Right atrium auricular region (tissue), 2 donors: ENCODE results near the gene CCNE1. TPM values are rescaled to one million over a fixed set of nuclear protein-coding genes. Genes with fewer than 3 reads are reported as not detected.

Source experiments
- DNase-seq: peaks from one replicate; pipeline ENCODE4 v3.0.0-alpha.2; 2019; ENCODE audit warnings: low spot score
- H3K27ac ChIP-seq, 2 donors: fragments of 200-600 bp; sonication (generic); 1 replicate in 1 of 2; 2 replicates in 1 of 2; pipeline ENCODE4 v1.5.1; 2016 to 2019
- H3K27me3 ChIP-seq, 2 donors: fragments of 200-600 bp; sonication (generic); one replicate each; pipeline versions ENCODE4 v1.5.1 to v1.6.0; 2017 to 2019
- H3K36me3 ChIP-seq: fragments of 200-600 bp; sonication (generic); one replicate; pipeline ENCODE4 v1.5.1; 2016
- H3K4me1 ChIP-seq, 2 donors: fragments of 200-600 bp; sonication (generic); one replicate each; pipeline versions ENCODE4 v1.5.1 to v1.6.0; 2017 to 2019
- H3K4me3 ChIP-seq, 2 donors: fragments of 200-600 bp; sonication (generic); 1 replicate in 1 of 2; 2 replicates in 1 of 2; pipeline ENCODE4 v1.5.1; 2017 to 2019; ENCODE audit warnings: mild to moderate bottlenecking in 1 of 2, moderate library complexity in 1 of 2
- H3K9me3 ChIP-seq, 2 donors: fragments of 200-600 bp; sonication (generic); one replicate each; pipeline ENCODE4 v1.5.1; 2019
- CTCF ChIP-seq, 2 donors: fragments of 200-600 bp; sonication (generic); IDR thresholded peaks; one replicate each; pipeline ENCODE4 v1.5.1; 2019; ENCODE audit warnings: antibody characterized with exemption in 2 of 2
- total RNA-seq, 2 donors: library from RNA; depleted of rRNA; stranded (reverse); fragments of >200 nt; gene quantifications; one replicate each; pipeline ENCODE4 v1.1.0, GENCODE V29; 2016

The CCNE1 gene
- total RNA-seq, 2 donors from 2014 or later, result 4.4 to 5.5 TPM

- Histone ChIP-seq H3K4me1 (peaks cover 0 to 20% of the 10 kb centered on the region in 2 donors), H3K4me3 (no peak overlapping the region), H3K36me3 (no peaks in the 10 kb centered on the region), H3K27ac (no peak overlapping the region), H3K9me3 (no peaks in the 10 kb centered on the region), H3K27me3 (no peaks in the 10 kb centered on the region)
- no peak for TF ChIP-seq CTCF (IDR thresholded peaks at IDR 0.05)
- no peak for DNase-seq
These were observed 4.6 kb upstream of the CCNE1 start for GRCh38 chr19:29807178-29807577.

- Histone ChIP-seq H3K27me3 (no peaks in the 10 kb centered on the region), H3K9me3 (no peaks in the 10 kb centered on the region), H3K4me1 (peaks cover 0 to 27% of the 10 kb centered on the region in 2 donors), H3K36me3 (no peaks in the 10 kb centered on the region), H3K27ac (no peak overlapping the region), H3K4me3 (no peak overlapping the region)
- no peak for TF ChIP-seq CTCF (IDR thresholded peaks at IDR 0.05)
- no peak for DNase-seq
These were observed 3.9 kb upstream of the CCNE1 start for GRCh38 chr19:29807870-29808405.

GRCh38 chr19:29809795-29810503 is 1.8 kb upstream of the CCNE1 start:
- Histone ChIP-seq H3K27ac (no peak overlapping the region), H3K36me3 (no peaks in the 10 kb centered on the region), H3K9me3 (no peaks in the 10 kb centered on the region), H3K27me3 (no peaks in the 10 kb centered on the region), H3K4me1 (peaks cover 0 to 27% of the 10 kb centered on the region in 2 donors), H3K4me3 (no peak overlapping the region)
- no peak for TF ChIP-seq CTCF (IDR thresholded peaks at IDR 0.05)
- no peak for DNase-seq

- Histone ChIP-seq H3K4me1 (peaks cover 0 to 22% of the 10 kb centered on the region in 2 donors), H3K4me3 (no peak overlapping the region), H3K27me3 (no peaks in the 10 kb centered on the region), H3K9me3 (no peaks in the 10 kb centered on the region), H3K36me3 (no peaks in the 10 kb centered on the region), H3K27ac (peak overlapping the region; percentile 62 to 76)
- TF ChIP-seq CTCF (IDR thresholded peaks at IDR 0.05), result no peak
- DNase-seq, result no peak
These were observed 1.3 kb upstream of the CCNE1 start for GRCh38 chr19:29810504-29810871.

GRCh38 chr19:29812080-29812880 is 489 bp downstream of the CCNE1 start:
- H3K27ac ChIP-seq, result no peak overlapping the region
- no peaks in the 10 kb centered on the region for H3K36me3 ChIP-seq
- H3K4me1 ChIP-seq, result peaks cover 0 to 15% of the 10 kb centered on the region in 2 donors
- no peak for TF ChIP-seq CTCF (IDR thresholded peaks at IDR 0.05)
- H3K4me3 ChIP-seq, result peak overlapping the region; percentile 42 to 61
- no peaks in the 10 kb centered on the region for H3K9me3 ChIP-seq
- H3K27me3 ChIP-seq, result no peaks in the 10 kb centered on the region
- no peak for DNase-seq
